Measurements from ENCODE around the gene CCL25. TPM values are rescaled to one million over a fixed set of nuclear protein-coding genes. Genes with fewer than 3 reads are reported as not detected.

The CCL25 gene
- total RNA-seq, 4 donors from 2014 or later: not detected

DNA sequence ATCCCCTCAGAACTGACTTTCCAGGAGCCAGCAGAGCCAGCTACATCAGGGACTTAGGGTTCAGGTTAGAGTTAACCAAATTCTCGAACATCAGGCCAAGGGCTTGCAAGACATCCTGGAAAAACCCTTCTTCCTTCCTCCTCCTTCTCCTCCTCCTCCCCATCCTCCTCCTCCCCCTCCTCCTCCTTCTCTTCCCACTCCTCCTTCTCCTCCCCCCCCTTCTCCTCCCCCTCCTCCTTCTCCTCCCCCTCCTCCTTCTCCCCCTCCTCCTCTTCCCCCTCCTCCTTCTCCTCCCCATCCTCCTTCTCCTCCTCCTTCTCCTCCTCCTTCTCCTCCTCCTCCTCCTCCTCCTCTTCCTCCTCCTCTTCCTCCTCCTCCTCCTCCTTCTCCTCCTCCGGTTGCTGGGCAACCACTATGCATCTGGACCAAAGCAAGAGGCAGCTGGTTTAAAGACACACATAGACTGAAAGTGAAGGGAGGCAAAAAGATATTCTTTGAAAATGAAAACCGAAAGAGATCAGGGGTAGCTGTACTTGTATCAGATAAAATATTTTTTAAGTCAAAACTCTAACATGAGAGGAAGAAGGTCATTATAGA, 5.9 kb upstream of the CCL25 start:
- H3K4me3 ChIP-seq: no peak overlapping the region
- peaks cover 7% of the 10 kb centered on the region for H3K4me1 ChIP-seq
- H3K36me3 ChIP-seq: no peaks in the 10 kb centered on the region
- WGBS: 66% methylated on average over 3 of the region's 3 CpGs
- no peak for DNase-seq (ENCODE audit: low spot score in 2 of 2)
- H3K27ac ChIP-seq: no peak overlapping the region
- TF ChIP-seq, protein P1, sequence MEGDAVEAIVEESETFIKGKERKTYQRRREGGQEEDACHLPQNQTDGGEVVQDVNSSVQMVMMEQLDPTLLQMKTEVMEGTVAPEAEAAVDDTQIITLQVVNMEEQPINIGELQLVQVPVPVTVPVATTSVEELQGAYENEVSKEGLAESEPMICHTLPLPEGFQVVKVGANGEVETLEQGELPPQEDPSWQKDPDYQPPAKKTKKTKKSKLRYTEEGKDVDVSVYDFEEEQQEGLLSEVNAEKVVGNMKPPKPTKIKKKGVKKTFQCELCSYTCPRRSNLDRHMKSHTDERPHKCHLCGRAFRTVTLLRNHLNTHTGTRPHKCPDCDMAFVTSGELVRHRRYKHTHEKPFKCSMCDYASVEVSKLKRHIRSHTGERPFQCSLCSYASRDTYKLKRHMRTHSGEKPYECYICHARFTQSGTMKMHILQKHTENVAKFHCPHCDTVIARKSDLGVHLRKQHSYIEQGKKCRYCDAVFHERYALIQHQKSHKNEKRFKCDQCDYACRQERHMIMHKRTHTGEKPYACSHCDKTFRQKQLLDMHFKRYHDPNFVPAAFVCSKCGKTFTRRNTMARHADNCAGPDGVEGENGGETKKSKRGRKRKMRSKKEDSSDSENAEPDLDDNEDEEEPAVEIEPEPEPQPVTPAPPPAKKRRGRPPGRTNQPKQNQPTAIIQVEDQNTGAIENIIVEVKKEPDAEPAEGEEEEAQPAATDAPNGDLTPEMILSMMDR (IDR thresholded peaks at IDR 0.05): no peak
- TF ChIP-seq EP300 (IDR thresholded peaks at IDR 0.05) (no peak), POLR2A (IDR thresholded peaks at IDR 0.05) (no peak), POLR2AphosphoS5 (IDR thresholded peaks at IDR 0.05) (no peak)
- no peaks in the 10 kb centered on the region for H3K9me3 ChIP-seq
- H3K27me3 ChIP-seq: peaks cover 4% of the 10 kb centered on the region

DNA sequence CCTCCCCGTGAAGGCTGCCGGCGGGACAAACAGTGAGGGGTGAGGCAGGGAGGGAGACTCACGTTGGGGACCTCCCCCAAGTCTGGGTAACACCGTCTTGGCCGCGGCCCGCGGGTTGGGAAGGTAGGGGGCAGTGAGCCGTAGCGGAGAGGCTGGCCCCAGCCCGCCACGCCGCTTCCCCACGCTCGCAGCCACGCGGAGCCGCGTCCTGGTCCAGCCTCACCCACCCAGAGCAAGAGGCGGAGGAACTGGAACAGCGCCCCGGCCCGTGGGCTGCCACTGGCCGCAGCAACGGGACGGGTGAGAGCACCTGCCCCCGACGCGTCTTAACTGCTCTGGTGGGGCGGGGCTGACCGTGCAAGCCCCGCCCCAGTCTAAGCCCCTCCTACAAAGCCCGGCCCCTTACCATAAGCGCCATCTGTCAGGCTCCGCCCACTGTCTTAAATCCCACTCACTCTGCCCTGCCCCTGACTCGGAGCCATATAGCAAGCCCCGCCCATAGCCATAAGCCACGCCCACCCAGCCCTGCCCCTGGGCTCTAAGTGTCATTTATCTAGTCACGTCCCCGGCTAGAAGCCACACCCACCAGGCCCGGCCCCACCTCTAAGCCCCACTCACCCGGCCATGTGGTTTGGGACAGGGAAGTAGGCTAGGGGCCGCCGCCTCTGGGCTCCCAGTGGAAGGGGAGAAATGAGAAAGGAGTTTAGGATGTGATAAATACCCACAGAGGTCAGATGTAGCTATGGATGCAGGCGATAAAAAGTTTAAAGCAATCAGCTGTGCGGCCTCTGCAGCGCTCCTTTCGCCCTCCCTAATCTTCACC, 2.1 kb upstream of the CCL25 start:
- Histone ChIP-seq H3K9me3 (no peaks in the 10 kb centered on the region), H3K36me3 (no peaks in the 10 kb centered on the region), H3K27ac (no peak overlapping the region), H3K27me3 (peaks cover 4% of the 10 kb centered on the region), H3K4me1 (peaks cover 7% of the 10 kb centered on the region), H3K4me3 (peak overlapping the region; percentile 38)
- TF ChIP-seq POLR2AphosphoS5 (IDR thresholded peaks at IDR 0.05) (no peak), POLR2A (IDR thresholded peaks at IDR 0.05) (no peak), EP300 (IDR thresholded peaks at IDR 0.05) (no peak)
- TF ChIP-seq, protein P1 (IDR thresholded peaks at IDR 0.05): no peak
- peak; percentile 87 to 91 for DNase-seq (ENCODE audit: low spot score in 2 of 2)
- 28% methylated on average over 10 of the region's 49 CpGs for WGBS

DNA sequence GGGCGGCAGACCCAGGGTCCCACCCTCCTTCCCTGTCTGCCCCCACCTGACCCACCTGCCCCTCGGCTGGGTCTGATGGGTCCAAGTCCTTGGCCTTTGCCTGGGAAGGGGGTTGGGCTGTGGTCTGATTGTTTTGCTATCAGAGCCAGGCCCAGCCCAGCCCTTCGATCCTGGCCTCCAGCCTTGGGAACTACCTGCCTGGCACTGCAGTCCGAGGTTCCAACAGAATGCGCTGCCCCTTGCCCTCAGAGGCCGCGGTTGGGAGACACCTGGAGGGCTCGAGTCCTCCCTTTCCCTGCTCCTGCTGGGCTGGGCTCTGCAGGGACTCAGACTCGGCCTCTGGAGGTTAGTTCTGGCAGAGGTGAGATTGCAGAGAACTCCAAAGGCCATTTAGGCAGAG, 1.6 kb downstream of the CCL25 start:
- TF ChIP-seq POLR2AphosphoS5 (IDR thresholded peaks at IDR 0.05) (no peak), POLR2A (IDR thresholded peaks at IDR 0.05) (no peak), EP300 (IDR thresholded peaks at IDR 0.05) (no peak)
- TF ChIP-seq, protein P1 (IDR thresholded peaks at IDR 0.05): no peak
- peaks cover 4% of the 10 kb centered on the region for H3K27me3 ChIP-seq
- WGBS: 60% methylated on average over 8 of the region's 9 CpGs
- DNase-seq (ENCODE audit: low spot score in 2 of 2): no peak
- H3K4me3 ChIP-seq: no peak overlapping the region
- H3K27ac ChIP-seq: no peak overlapping the region
- H3K9me3 ChIP-seq: no peaks in the 10 kb centered on the region
- H3K4me1 ChIP-seq: peaks cover 7% of the 10 kb centered on the region
- no peaks in the 10 kb centered on the region for H3K36me3 ChIP-seq

DNA sequence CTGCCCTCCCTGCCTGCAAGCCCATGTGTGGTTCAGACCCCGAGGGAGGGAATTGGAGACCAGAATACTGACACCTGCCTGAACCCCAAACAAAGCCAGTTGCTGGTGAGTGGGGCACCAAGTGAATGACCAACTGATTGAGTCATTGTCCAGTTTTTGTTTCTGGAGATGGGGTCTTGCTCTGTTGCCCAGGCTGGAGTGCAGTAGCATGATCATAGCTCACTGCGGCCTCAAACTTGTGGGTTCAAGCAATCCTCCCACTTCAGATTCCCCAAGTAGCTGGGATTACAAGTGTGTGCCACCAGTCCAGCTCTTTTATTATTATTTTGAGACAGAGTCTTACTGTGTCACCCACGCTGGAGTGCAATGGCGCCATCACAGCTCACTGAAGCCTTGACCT, 4.0 kb downstream of the CCL25 start:
- Histone ChIP-seq H3K9me3 (no peaks in the 10 kb centered on the region), H3K27ac (no peak overlapping the region), H3K27me3 (no peaks in the 10 kb centered on the region), H3K4me1 (no peaks in the 10 kb centered on the region), H3K36me3 (no peaks in the 10 kb centered on the region), H3K4me3 (no peak overlapping the region)
- TF ChIP-seq POLR2A (IDR thresholded peaks at IDR 0.05) (no peak), POLR2AphosphoS5 (IDR thresholded peaks at IDR 0.05) (no peak), EP300 (IDR thresholded peaks at IDR 0.05) (no peak)
- TF ChIP-seq, protein P1 (IDR thresholded peaks at IDR 0.05): no peak
- 85% methylated on average over 4 of the region's 4 CpGs for WGBS
- DNase-seq (ENCODE audit: low spot score in 2 of 2): no peak

DNA sequence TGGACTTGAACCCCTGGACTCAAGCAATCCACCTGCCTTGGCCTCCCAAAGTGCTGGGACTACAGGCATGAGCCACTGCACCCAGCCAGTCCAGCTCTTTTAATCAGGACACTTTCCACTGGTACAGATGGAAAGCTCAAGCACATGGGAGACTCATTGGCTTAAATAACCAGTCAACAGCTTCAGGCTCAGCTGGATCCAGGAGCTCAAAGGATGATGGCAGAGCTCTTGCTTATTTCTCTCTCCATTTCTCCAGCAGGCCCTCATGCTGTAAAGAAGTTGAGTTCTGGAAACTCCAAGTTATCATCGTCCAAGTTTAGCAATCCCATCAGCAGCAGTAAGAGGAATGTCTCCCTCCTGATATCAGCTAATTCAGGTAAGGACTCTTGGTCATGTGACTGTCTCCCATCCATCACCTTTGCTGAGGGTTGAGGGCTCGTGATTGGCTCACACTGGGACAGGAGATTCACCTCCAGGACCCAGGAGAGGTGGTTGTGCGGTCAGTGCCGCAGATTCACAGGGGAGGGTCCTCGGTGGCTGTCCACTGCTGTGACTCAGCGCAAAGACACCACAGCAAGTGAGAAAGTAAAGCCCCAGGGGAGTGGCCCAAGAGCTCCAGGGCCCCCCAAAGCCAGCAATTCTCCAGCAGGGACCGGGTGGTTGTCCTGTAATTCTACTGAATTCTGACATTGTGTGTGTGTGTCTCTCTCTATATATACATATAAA, 5.1 kb downstream of the CCL25 start:
- H3K36me3 ChIP-seq: no peaks in the 10 kb centered on the region
- H3K9me3 ChIP-seq: no peaks in the 10 kb centered on the region
- TF ChIP-seq POLR2A (IDR thresholded peaks at IDR 0.05): no peak
- TF ChIP-seq POLR2AphosphoS5 (IDR thresholded peaks at IDR 0.05): no peak
- TF ChIP-seq EP300 (IDR thresholded peaks at IDR 0.05): no peak
- TF ChIP-seq, protein P1 (IDR thresholded peaks at IDR 0.05): no peak
- no peaks in the 10 kb centered on the region for H3K4me1 ChIP-seq
- WGBS: 75% methylated on average over 7 of the region's 7 CpGs
- no peak for DNase-seq (ENCODE audit: low spot score in 2 of 2)
- H3K4me3 ChIP-seq: no peak overlapping the region
- no peaks in the 10 kb centered on the region for H3K27me3 ChIP-seq
- H3K27ac ChIP-seq: no peak overlapping the region

Data from suprapubic skin (tissue), 4 donors.